Activated CD8-positive, alpha-beta memory T cell treated with anti-CD3 and anti-CD28 coated beads for 36 hours (primary cell): ENCODE measurements around the gene RABGAP1L. TPM values are rescaled to one million over a fixed set of nuclear protein-coding genes. Genes with fewer than 3 reads are reported as not detected.
"Not testable (repeated sequence)": the region's sequence is repeated elsewhere in the genome, so short reads cannot be mapped to it uniquely, and the experiment has no call there.

Source experiments
- CTCF ChIA-PET: fragments of 350-600 bp; sonication (Branson Sonifier 250); formaldehyde crosslinking; loops from one replicate; lab custom pipeline; 2021; ENCODE audit warnings: antibody characterized with exemption; lab: Charles Lee
- POLR2A ChIA-PET: fragments of 350-600 bp; sonication (Branson Sonifier 250); formaldehyde crosslinking; loops from one replicate; lab custom pipeline; 2021; ENCODE audit warnings: antibody characterized with exemption; lab: Charles Lee
- total RNA-seq, 2 experiments: library from RNA; stranded (reverse); gene quantifications; one replicate each; pipeline ENCODE4 v1.2.3, GENCODE V29; 2021

RABGAP1L gene
- total RNA-seq, 2 experiments from 2014 or later = 31.8 to 33.4 TPM

- CTCF ChIA-PET, POLR2A ChIA-PET: not testable (repeated sequence)
Observed at GRCh38 chr1:174576120-174576519, 416.8 kb downstream of the RABGAP1L start.

- ChIA-PET CTCF (no interaction called here), POLR2A (no interaction called here)
Observed at GRCh38 chr1:174577681-174578080, 418.4 kb downstream of the RABGAP1L start.

GRCh38 chr1:174580801-174581200, 421.5 kb downstream of the RABGAP1L start:
- POLR2A ChIA-PET = interaction anchor here (0.6 kb wide), 1 partner anchor 650 kb away, joined by 3 read pairs; no protein-coding TSS in a partner anchor

GRCh38 chr1:174583316-174583715, 424.0 kb downstream of the RABGAP1L start:
- ChIA-PET POLR2A (no interaction called here), CTCF (no interaction called here)

More at GRCh38 chr1:174580801-174581200, 421.5 kb downstream of the RABGAP1L start:
- CTCF ChIA-PET = no interaction called here

GRCh38 chr1:174584071-174584470, 424.8 kb downstream of the RABGAP1L start:
- CTCF ChIA-PET = interaction anchor here (0.5 kb wide), 1 partner anchor 78 kb away, joined by 4 read pairs; no protein-coding TSS in a partner anchor
- POLR2A ChIA-PET = no interaction called here

- CTCF ChIA-PET, POLR2A ChIA-PET: not testable (repeated sequence)
Observed at GRCh38 chr1:174588618-174589017, 429.3 kb downstream of the RABGAP1L start.

GRCh38 chr1:174605198-174605597, 445.9 kb downstream of the RABGAP1L start:
- POLR2A ChIA-PET = no interaction called here
- CTCF ChIA-PET = no interaction called here

- CTCF ChIA-PET = no interaction called here
- POLR2A ChIA-PET = no interaction called here
Observed at GRCh38 chr1:174606471-174606870, 447.2 kb downstream of the RABGAP1L start.

GRCh38 chr1:174617905-174618304, 458.6 kb downstream of the RABGAP1L start:
- POLR2A ChIA-PET = not testable (repeated sequence)

GRCh38 chr1:174623324-174624035, 464.2 kb downstream of the RABGAP1L start:
- CTCF ChIA-PET = no interaction called here
- POLR2A ChIA-PET = no interaction called here

More at GRCh38 chr1:174617905-174618304, 458.6 kb downstream of the RABGAP1L start:
- CTCF ChIA-PET = not testable (repeated sequence)

- ChIA-PET CTCF (no interaction called here), POLR2A (no interaction called here)
Observed at GRCh38 chr1:174626031-174627025, 467.0 kb downstream of the RABGAP1L start.

GRCh38 chr1:174637487-174637886, 478.2 kb downstream of the RABGAP1L start:
- CTCF ChIA-PET = no interaction called here
- POLR2A ChIA-PET = no interaction called here

- ChIA-PET CTCF (no interaction called here), POLR2A (no interaction called here)
Observed at GRCh38 chr1:174639461-174639860, 480.1 kb downstream of the RABGAP1L start.

GRCh38 chr1:174640783-174641182, 481.5 kb downstream of the RABGAP1L start:
- ChIA-PET POLR2A (no interaction called here), CTCF (no interaction called here)

GRCh38 chr1:174642393-174642792, 483.1 kb downstream of the RABGAP1L start:
- ChIA-PET CTCF (no interaction called here), POLR2A (no interaction called here)

GRCh38 chr1:174643206-174643605, 483.9 kb downstream of the RABGAP1L start:
- CTCF ChIA-PET = no interaction called here
- POLR2A ChIA-PET = no interaction called here

GRCh38 chr1:174649572-174649971, 490.3 kb downstream of the RABGAP1L start:
- POLR2A ChIA-PET, CTCF ChIA-PET: not testable (repeated sequence)

- POLR2A ChIA-PET = no interaction called here
- CTCF ChIA-PET = no interaction called here
Observed at GRCh38 chr1:174652569-174653280, 493.4 kb downstream of the RABGAP1L start.

- ChIA-PET POLR2A (no interaction called here), CTCF (no interaction called here)
Observed at GRCh38 chr1:174654560-174654959, 495.2 kb downstream of the RABGAP1L start.
